NOMO-1 treated with DMSO at 0.1 percent for 48 hours (cell line): ENCODE data around the gene PSAPL1.

ENCODE experiments used
- DNase-seq: peaks from one replicate; lab custom pipeline; 2025; ENCODE audit not compliant: unreplicated experiment; lab: John Stamatoyannopoulos, UW

PSAPL1 gene

DNA sequence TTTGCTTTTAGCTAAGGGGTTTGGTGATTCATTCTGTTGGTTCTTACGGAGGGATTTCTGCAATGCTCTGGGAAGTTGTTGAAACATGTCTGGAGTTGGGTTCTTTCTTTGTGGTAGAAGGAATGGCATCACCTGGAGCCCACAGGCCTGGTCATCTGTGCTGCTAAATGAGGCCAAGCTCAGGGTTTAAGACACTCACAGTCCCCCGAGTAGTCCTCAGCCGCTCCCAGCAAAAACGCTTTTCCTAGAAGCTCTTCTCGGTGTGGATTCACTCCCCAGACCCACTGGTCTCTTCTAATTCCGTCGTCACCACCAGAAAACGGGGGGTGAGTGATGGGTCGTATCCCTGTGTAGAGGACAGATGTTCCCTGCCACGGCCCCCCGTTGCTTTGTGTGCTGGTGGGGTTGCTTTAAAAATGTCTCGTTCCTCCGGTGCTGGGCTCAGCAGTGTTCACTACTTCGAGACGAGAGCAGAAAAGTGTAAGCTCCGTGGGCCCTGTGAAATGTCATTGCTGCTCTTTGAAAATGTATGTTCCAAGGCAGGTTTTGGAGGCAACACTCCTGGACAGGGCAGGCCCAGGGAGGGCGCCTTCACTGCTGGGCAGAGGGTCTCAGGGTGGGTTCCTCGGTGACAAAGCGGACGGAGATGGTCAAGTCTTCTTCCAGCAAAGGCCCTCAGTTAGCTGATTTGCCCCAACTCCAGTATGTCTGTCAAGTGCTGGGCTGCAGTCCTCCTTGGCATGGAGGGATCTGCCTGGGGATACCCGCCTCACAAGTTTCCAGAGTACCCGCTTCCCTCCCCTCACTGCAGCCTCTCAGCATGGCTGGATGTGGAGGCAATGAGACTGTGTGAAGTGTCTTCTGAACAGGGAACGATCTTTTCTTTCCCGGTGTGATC lies 37.3 kb downstream of the PSAPL1 start:
- no peak for DNase-seq

DNA sequence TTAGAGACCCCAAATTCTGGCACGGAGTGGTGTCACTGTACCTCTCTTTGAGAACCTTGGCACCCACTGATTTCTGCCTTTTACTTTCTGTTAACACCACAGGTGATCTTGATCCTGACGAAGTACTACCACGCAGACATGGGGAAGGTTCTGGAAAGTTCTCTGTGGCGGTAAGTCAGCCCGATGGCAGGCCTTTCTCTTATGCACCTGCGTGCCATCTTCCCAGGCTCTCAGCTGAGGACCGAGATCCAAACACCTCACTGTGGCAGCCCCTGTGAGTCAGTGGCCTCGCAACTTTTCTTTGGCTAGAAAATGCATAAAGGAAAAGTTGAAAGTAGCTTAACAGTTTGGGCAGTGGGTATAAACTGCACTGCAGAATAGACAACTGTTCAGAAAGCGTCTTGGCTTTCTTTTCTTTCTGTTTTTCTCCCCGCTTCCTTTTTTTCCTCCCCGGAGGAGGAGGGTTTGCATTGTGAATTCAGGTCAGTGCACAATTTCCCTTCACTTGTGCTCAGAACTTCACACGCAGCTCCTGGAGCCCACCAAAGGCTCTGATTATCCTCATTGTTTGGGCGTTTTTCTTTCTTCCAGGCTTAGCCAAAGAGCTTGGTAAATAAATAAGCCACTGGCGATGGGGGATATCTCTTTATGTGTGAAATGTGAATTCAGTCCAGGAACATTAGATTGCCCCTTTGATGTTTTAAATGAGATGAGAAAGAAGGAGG lies 38.4 kb downstream of the PSAPL1 start:
- no peak for DNase-seq

DNA sequence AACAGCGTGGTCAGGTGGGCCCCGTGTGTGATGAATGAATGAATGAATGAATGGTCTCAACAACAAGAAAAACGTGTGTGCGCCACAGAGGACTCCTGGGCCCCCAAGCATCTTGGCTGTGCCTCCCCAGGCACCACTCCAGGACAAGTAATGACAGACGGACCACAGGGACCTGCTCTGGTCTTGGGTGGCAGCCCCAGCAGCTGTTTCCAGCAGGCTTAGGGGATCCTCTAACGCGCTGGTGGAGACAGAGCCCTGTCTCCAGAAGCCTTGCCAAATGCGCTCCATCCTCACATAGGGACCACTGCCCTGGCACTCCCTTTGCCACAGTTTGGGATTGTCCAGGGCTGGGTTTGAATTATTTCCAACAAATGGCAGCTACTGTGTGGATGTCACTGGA lies 39.1 kb downstream of the PSAPL1 start:
- DNase-seq: no peak

DNA sequence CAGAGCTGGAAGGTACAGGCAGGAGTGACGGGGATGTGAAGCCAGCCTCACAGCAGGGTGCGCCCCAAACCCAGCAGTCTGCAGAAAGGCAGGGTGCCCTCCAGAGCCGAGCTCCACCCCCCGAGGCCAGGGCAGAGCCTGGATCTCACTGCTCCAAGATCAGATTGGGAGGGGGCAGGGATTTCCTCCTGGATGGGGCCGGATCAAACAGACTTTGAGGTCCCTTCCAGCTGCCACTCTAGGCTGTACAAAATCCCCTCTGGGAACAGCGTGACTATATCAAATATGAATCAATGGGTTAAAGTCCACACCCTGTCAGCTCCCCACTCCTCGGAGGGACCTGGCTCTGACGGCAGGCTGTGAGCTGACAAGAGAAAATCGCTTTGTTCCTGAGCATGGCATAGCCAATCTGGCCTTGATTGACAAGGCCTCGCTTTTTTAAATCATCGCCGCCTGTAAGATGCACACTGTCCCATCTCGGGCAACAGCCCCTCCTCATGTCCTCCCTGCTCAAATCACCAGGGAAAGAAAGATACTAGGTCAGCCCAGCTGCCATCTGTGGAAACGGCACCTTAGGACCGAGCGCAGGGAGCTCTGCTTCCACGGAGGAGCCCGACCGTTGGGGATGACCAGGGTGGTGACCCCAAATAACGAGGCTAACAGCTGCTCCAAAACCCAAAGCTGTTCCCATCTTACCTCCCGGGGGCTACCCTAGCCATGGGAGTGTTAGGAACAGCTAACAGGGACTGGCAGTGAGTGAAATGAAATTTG lies 39.9 kb downstream of the PSAPL1 start:
- no peak for DNase-seq

DNA sequence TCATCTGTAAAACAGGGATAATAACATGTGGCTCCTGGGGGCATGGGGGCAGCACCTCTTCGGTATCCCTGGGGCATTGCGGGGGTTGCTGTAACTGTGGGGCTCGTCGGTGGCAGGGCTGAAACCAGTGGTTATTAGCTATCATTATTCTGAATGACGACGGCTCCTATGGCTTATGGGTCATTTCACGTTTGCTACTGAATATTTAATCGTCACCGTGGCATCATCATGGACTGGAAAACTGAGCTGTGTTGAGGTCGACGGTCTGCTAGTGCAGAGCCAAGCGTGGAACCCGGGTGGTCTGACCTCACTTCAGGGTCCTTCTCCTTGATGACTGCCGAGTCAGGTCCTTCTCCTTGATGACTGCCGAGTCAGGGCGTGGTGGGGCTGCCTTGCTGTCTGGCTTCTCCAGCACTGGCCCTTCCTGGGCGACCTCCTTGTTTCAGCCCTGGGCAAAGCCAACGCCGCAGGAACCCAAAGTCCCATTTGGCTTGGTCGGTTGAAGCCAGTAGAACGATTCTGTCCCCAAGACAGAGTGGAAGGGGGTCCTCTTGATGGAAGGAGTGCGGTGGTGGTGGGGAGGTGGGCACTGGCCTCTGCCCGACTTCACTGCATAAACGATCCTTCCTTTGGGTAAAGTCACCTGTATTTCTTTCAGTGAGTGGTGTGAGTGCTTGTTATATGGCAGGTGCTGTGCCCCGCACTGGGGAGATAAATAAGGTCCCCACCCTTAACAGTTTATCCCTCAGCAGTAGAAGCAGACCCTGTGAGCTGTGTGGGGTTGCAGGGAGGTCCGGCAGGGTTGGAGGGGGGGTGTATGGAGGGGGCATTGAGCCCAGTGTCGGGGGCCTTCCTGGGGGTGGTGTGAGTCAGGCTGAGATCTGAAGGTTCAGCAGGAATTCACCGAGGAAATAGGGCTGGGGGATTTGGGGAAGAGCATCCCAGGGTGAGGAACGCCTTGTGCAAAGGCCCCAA lies 40.8 kb downstream of the PSAPL1 start:
- DNase-seq: no peak

DNA sequence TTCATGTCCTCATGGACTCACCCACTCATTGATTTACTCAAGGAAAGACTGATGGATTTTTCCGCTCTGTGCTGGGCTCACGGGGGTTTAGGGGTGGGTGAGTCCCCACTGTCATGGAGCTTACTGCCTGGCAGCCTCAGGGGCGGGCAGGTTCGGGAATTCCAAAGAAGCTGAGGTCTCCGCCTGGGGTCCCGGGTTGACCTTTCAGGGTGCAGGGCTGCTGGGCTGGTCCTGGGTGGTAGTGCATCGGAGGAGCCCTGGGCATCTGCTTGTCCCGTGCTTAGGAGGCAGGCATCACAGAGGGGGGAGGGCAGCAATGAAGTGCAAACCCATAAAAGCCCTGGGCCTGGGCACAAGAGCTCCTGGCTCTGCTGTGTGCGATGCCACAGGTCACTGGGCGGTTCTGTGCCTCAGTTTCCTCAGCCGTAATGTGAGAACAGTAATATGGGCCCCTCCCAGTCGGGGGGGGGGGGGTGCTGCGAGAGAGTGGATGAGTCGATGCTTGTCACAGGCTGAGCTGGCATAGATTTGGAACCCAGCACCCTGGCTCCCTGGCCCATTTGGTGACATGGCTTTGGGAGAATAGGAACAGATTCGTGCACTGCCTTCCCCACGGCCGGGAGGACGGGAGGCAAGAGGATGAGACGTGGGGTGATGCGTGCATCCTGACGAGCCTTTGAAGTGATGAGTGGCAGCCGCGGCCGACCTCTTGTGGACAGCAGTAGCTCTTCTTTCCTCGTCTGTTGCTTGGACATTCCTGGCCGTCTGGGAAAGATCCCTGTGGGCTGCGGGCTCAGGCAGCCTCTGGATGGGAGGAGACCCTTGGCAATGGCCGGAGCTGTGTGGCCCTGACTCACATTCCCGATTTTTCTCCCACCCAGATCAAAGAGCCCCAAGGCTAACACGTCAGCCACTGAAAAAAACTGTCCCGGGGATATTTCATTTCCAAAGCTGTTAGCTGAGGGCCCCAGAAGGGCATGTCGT lies 42.0 kb downstream of the PSAPL1 start:
- no peak for DNase-seq

DNA sequence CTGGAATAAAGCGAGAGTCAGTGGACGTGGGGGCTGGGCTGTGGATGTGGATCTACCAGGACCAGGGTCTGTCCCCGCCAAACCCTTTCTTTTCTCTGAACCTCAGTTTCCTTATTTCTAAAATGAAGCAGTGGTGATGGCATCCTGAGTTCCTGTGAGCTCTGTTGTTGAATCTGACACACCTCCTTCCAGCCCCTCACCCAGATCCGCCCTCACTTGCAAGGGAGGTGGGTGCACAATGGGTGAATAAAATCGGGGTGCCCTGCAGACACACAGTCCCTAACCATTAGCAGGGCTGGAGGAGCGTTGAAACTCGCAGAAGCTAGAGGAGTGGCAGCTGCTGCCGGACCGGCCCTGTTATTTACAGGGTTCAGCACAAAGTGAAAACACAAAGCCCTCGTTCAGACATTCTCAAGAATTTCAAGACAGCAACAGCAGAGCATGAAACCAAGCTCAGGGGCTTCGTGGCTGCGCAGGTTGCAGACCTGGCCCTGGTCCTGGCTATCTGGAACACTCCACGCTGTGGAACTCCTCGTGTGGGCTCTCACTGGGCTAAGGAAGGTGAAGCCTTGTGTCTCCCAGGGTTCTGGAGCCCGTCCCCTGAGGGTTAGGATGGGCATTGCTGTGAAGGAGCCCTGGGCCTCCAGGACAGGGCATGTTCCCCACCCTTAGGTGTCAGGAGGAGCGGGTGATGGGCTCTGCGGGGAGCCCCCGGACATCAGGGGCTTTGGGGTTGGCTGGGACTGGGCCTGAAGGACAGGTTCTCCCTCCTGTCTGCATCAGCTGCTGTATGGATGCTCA lies 42.9 kb downstream of the PSAPL1 start:
- no peak for DNase-seq

DNA sequence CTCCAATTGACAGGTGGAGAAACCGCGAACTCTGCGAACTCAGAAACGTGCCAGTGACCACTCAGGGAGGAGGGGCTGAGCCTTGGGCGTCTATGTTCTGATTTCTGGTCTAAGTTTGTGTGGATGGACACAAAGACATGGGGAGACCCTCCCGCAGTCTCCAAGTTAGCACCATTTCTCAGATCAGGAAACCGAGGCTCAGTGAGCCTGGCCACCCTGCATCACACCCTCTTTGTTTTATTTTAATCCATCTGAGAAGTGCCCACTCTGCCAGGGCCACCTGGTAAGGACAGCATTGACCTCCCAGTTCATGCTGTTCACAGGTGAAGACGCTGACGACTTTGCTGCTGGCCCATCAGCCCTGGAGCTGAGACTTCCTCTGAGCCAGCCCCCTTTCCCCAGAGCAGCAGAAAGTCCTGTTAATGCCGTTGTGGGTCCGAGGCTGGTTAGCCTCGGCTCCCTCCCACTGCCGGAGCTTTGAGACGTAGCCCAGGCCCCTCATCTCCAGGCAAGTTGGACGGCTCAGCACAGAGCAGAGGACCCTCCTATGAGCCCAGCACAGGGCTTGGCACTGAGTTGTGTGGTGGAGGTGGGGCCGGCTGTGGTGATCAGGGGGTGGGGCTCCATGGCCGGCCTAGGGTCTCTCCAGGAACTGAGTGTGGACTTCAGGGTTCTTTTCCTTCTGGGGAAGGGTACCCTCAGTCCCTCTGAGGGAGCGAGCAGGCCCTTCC lies 43.7 kb downstream of the PSAPL1 start:
- DNase-seq: no peak

DNA sequence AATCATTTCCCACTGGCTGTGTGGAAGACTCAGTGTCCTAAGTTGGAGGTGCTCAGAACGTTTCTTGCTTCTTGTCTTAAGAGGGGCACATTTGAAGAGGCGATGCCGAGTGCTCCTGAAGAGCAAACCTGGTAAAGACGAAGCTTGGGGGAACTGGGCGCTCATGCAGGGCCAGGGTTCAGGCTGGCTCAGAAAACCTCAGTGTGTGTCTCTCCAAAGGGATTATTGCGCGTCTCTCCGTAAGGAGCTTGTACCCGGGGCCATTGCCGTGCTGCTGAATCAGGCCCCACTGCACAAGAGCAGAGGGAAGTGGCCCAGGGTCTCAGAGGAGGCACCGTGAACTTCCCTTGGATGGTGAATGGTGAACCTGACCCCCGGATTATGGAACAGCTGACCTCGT lies 44.4 kb downstream of the PSAPL1 start:
- no peak for DNase-seq

DNA sequence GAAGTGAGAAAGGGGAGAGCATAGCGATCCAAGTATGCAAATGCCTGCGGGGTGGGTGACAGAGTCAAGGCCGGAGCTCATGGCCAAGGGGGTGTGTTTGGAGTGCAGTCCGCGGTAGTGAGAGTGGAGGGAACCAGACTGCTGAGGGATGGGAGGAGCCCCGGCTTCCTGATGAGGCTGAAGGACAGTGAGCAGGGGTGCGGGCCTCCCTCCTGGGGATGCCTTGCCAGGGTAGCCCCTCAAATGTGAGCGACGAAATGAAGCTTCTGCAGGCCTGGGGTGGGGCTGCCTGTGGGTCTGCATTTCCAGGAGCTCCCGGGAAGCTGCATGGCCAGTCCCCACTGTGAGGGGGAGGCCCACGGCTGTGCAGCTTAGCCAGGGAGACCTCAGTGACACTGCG lies 45.0 kb downstream of the PSAPL1 start:
- DNase-seq: no peak

DNA sequence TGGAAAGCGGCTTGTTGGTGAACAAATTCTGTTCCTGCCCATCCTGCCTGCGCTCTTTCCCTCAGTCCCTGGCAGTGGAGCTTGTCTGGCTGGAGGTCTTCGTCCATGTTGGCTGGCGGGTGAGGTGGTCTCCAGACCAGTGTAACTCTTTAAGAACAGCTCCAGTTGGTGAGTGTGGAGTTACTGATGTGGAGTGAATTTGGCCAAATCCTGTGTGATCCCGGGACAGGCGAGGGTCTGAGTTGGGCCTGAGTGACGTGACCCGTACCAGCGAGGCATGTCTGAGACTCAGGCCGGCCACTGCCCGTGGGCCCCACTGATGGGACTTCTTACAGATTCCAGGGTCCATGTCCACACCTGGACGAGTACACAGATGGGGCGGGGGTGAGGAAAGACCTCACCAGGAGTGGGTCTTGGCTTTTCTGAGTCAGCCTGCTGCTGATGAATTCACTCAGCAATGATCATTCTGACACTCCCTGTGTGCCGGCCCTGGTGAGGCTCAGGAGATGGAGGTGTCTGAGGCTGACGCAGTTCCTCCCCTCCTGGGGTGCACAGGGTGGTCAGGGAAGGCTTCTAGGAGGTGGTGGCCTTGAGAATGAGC lies 45.5 kb downstream of the PSAPL1 start:
- no peak for DNase-seq

DNA sequence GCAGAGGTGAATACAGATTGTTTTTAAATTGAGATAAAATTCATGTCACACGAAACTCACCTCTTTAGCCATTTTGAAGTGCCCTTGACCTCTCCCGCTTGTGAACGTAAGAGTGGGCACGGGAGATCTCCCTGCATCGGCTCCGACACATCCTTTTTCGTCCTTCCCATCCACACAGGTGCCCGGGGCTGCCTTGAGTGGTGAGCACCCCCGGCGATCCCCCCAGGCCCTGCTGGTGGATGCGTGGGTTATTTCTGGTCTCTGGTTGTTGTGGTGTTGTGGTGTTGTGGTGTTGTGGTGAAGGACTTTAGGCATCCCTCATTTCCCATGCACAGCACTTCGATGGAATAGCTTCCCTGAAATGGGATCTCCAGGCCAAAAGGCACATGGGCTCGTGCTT lies 46.1 kb downstream of the PSAPL1 start:
- no peak for DNase-seq

DNA sequence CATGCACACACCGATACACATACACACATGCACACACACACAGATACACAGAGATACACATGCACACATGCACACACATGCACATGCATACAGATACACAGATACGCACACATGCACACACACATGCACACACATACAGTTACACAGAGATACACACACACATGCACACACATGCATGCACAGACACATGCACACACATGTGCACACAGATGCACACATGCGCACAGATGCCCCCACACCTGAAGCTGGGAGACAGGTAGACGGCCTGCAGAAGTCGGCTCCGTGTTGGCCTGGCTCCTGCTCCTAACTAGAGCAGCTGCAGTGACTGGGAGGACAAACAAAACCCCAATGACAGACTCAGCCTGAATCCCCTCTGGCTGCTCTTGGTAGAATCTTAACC lies 46.8 kb downstream of the PSAPL1 start:
- DNase-seq: no peak

DNA sequence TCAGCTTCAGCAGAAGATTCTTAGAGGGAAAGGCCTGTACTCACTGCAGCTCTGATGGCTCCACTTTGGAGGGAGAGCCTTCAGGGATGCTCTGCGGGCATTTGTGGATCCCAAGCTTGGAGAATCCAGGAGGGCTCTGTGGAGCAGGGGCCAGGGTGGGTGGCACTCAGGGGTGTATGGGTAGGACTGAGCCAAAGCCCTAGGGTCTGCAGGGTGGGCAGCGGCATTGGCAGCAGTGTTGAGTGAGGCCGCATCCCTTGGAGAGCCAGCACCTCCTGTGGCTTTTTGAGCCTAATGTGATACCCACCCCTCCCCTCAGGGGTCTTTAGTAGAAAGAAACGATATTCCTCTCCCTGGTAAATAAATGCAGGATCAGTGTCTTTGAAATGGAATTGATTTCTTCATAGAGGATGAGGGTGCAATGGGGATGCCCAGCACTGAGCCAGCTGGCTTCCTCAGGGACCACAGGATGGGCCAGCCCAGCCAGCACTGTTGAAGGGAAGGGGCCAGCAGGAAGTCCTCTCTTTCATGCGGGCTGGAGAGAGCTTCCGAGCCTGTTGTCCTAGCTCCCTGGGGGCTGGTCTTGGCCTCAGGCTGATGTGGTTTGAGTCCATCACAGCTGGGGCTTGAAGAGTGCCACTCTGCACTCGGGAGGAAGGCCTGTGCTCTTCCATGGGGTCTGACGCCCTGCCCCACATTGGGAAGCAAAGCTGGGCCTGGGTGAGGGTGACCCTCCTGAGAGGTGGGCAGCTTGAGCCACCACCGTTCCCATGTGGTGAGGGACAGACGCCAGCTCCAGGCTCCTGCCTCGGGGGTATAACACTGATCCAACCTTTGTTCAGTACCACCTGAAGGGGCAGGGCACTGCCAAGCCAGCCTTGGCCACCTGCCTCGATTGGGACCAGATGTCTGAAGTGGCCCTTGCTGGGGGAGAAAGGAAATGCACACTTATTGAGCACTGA lies 49.5 kb downstream of the PSAPL1 start:
- DNase-seq: no peak

DNA sequence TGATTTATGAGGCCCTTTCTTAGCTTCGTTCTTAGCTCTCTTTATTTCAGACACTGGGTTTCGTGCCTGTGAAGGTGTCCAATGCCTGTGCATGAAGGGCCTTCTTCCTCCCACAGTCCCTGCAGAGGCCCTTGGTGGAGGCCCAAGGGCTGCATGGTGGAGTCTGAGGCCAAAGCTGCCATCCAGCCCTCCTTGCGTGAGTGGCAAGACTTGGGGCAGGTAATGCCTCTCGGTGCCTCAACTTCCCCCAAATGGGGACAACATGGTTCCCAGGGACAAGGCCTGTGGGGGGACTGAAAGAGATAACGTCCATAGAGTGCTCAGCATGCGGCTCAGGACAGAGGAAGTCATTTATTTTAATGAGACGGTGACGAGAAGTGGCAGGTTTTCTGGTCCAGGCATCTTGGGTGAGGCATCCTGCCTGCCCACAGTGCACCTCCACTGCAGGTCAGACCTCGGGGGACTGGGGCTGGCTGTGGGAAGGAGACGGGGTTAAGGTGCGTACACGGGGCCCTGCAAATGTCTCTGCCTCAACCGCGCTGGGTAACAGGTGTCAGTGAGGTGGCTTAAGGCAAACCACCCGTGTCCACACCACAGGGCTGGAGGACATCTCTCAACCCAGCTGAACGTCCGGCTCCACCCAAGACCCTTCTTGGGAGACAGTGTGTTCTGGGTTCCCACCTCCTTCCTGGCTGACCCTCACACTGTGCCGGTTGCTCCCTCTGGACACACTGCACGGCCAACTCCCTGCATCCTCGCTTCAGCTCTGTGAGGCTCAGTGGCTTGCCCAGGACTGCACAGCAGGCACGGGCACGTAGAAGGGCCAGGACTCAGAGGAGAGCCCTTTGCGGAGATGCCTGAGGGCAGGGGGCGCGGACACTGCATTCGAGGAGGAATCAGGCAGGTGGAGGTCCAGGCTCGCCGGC lies 50.5 kb downstream of the PSAPL1 start:
- no peak for DNase-seq
